GM18868 (cell line): ENCODE data around the gene CYP2R1.

Experiments used
- ATAC-seq: cut with Tn5 transposase; IDR thresholded peaks from one replicate; pipeline ENCODE4 v1.9.1; 2021; ENCODE audit warnings: mild to moderate bottlenecking, moderate library complexity; ENCODE audit not compliant: unreplicated experiment

CYP2R1 gene

DNA sequence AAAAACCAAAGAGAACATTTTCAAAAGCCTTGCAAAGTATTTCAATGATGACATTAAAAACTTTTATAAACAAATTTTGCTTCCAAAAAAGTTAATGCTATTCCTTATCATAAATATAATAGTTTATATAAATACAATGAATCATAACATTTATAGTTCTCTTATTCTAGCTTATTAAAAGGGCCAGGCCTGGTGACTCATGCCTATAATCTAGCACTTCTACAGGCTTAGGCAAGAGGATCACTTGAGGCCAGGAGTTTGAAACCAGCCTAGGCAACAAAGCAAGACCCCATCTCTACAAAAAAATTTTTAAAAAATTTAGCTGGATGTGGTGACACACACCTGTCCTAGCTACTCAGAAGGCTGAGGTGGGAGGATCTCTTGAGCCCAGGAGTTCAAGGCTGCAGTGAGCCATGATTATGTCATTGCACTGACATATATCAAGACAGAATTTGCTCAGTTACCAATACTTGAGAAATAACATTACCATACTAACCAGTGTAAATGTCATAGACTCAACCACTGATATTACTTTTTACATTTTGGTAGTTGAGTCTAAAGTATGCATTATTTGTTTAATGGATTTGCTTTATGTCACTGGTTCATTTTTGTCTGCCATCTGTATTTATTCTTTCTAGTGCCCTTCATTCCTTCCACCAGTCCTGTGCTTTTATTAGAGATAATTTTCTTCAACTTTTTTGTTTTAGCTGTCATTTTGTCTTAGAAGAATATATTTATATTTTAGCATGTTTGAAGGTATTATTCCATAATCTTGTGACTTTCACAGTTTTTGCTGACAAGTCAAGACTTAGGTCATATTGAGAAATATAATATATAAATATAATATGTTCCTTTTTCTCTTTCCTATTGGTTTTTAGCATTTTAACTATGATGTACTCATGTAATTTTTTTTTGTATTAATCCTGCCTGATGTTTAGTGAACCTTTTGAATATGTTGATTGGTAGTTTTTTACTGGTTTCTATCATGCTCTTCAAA lies 56.2 kb downstream of the CYP2R1 start:
- no peak for ATAC-seq
